PC-3 (cell line): ENCODE results near the gene DERL3. TPM values are rescaled to one million over a fixed set of nuclear protein-coding genes. Genes with fewer than 3 reads are reported as not detected.

Experiments used
- ATAC-seq: fragments of 200-7000 bp; cut with Tn5 transposase; 2 replicates; pipeline ENCODE4 v1.9.1; 2020; ENCODE audit warnings: mild to moderate bottlenecking, moderate library complexity
- BruUV-seq: library from RNA; stranded (reverse); fragments of 400-500 nt; replicated peaks from 2 replicates; lab custom pipeline; 2021; lab: Mats Ljungman, UMichigan
- CTCF ChIA-PET: fragments of 300-600 bp; sonication (Branson Sonifier 250); formaldehyde crosslinking; loops from one replicate; lab custom pipeline; 2022; ENCODE audit warnings: antibody characterized with exemption; lab: Charles Lee
- POLR2A ChIA-PET: fragments of 300-600 bp; sonication (Branson Sonifier 250); formaldehyde crosslinking; loops from one replicate; lab custom pipeline; 2022; ENCODE audit warnings: antibody characterized with exemption; ENCODE audit not compliant: unreplicated experiment; lab: Charles Lee
- DNase-seq: peaks from one replicate; pipeline ENCODE4 v3.0.0-alpha.2; 2015
- H2AFZ ChIP-seq: fragments of 300-600 bp; sonication (generic); 2 replicates; pipeline ENCODE4 v1.6.0; 2016; ENCODE audit warnings: antibody characterized with exemption, low read length
- H3F3A ChIP-seq: fragments of 300-600 bp; sonication (generic); one replicate; pipeline ENCODE4 v1.6.0; 2017; ENCODE audit warnings: antibody characterized with exemption, low read length, control low read depth, mild to moderate bottlenecking; ENCODE audit not compliant: unreplicated experiment
- H3K27ac ChIP-seq: fragments of 300-600 bp; sonication (generic); 2 replicates; pipeline ENCODE4 v1.5.1; 2016; ENCODE audit warnings: mild to moderate bottlenecking, low read length
- H3K27me3 ChIP-seq: fragments of 300-600 bp; sonication (generic); 2 replicates; pipeline ENCODE4 v1.6.1; 2016; ENCODE audit warnings: low read length, mixed read lengths
- H3K36me3 ChIP-seq: fragments of 300-600 bp; sonication (generic); 2 replicates; pipeline ENCODE4 v1.6.1; 2016; ENCODE audit warnings: low read depth, mixed run types, low read length, mixed read lengths
- H3K4me1 ChIP-seq: fragments of 300-600 bp; sonication (generic); 2 replicates; pipeline ENCODE4 v1.5.1; 2016; ENCODE audit warnings: low read length; ENCODE audit not compliant: insufficient read depth
- H3K4me2 ChIP-seq: fragments of 300-600 bp; sonication (generic); 2 replicates; pipeline ENCODE4 v1.6.0; 2016; ENCODE audit warnings: low read length
- H3K4me3 ChIP-seq: fragments of 300-600 bp; sonication (generic); 2 replicates; pipeline ENCODE4 v1.5.1; 2016; ENCODE audit warnings: mild to moderate bottlenecking, low read length, mixed read lengths
- H3K79me2 ChIP-seq: fragments of 300-600 bp; sonication (generic); 2 replicates; pipeline ENCODE4 v1.6.1; 2017; ENCODE audit warnings: low read length, mixed read lengths
- H3K9ac ChIP-seq: fragments of 300-600 bp; sonication (generic); 2 replicates; pipeline ENCODE4 v1.6.0; 2016; ENCODE audit warnings: mild to moderate bottlenecking, low read length
- H3K9me2 ChIP-seq: fragments of 300-600 bp; sonication (generic); replicated peaks from 2 replicates; pipeline ENCODE4 v1.6.1; 2016; ENCODE audit warnings: mixed run types, low read length, mixed read lengths
- H3K9me3 ChIP-seq: fragments of 300-600 bp; sonication (generic); 2 replicates; pipeline ENCODE4 v1.6.1; 2016; ENCODE audit warnings: low read length, mixed read lengths
- H4K20me1 ChIP-seq: fragments of 300-600 bp; sonication (generic); 2 replicates; pipeline ENCODE4 v1.6.1; 2016; ENCODE audit warnings: low read length, mixed read lengths
- EZH2 ChIP-seq: fragments of 300-600 bp; sonication (generic); IDR thresholded peaks from one replicate; pipeline ENCODE4 v1.6.1; 2017; ENCODE audit warnings: antibody characterized with exemption, mild to moderate bottlenecking, low read length; ENCODE audit not compliant: unreplicated experiment
- EZH2phosphoT487 ChIP-seq: fragments of 300-600 bp; sonication (generic); IDR thresholded peaks from 2 replicates; pipeline ENCODE4 v1.6.1; 2018; ENCODE audit warnings: mild to moderate bottlenecking, antibody characterized with exemption, low read length, borderline replicate concordance
- intact Hi-C: fragments of 100-400 bp; cut with micrococcal nuclease; formaldehyde crosslinking; loops from 2 replicates; pipeline ENCODE4 v1.9.0; 2023
- total RNA-seq: library from RNA; depleted of rRNA; stranded (reverse); fragments of >200 nt; gene quantifications from 2 replicates; pipeline ENCODE4 v1.2.3, GENCODE V29; 2014
- TF ChIP-seq, protein P1 (sequence below): fragments of 300-600 bp; sonication (generic); conservative IDR thresholded peaks from 2 replicates; pipeline ENCODE4 v1.5.1; 2017; ENCODE audit warnings: antibody characterized with exemption, low read depth, mild to moderate bottlenecking, low read length

Gene DERL3
- total RNA-seq, 1 experiment from 2014 or later, result not detected

GRCh38 chr22:23822101-23822671 is 16.6 kb downstream of the DERL3 start:
- Histone ChIP-seq H3K9ac (no peak overlapping the region), H3K4me1 (no peaks in the 10 kb centered on the region), H3K36me3 (peaks cover 10% of the 10 kb centered on the region; the same call in 1 of the 2 replicates), H3K4me2 (no peak overlapping the region), H3F3A (no peaks in the 10 kb centered on the region), H3K27me3 (no peaks in the 10 kb centered on the region), H3K27ac (no peak overlapping the region), H3K9me3 (no peaks in the 10 kb centered on the region), H4K20me1 (no peaks in the 10 kb centered on the region), H2AFZ (no peak overlapping the region), H3K9me2 (no peaks in the 10 kb centered on the region), H3K4me3 (no peak overlapping the region), H3K79me2 (no peaks in the 10 kb centered on the region)
- BruUV-seq, result no TSS peak
- CTCF ChIA-PET, result no interaction called here
- intact Hi-C loops, result no loop called here
- POLR2A ChIA-PET, result interaction anchor here (0.6 to 0.7 kb wide), 2 partner anchors 165 to 455 kb away, joined by 3 read pairs; no protein-coding TSS in a partner anchor
- ATAC-seq (no peak), DNase-seq (no peak)
- TF ChIP-seq, protein P1, sequence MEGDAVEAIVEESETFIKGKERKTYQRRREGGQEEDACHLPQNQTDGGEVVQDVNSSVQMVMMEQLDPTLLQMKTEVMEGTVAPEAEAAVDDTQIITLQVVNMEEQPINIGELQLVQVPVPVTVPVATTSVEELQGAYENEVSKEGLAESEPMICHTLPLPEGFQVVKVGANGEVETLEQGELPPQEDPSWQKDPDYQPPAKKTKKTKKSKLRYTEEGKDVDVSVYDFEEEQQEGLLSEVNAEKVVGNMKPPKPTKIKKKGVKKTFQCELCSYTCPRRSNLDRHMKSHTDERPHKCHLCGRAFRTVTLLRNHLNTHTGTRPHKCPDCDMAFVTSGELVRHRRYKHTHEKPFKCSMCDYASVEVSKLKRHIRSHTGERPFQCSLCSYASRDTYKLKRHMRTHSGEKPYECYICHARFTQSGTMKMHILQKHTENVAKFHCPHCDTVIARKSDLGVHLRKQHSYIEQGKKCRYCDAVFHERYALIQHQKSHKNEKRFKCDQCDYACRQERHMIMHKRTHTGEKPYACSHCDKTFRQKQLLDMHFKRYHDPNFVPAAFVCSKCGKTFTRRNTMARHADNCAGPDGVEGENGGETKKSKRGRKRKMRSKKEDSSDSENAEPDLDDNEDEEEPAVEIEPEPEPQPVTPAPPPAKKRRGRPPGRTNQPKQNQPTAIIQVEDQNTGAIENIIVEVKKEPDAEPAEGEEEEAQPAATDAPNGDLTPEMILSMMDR, result no peak
- TF ChIP-seq EZH2phosphoT487 (no peak), EZH2 (no peak)

GRCh38 chr22:23820748-23821211 is 18.0 kb downstream of the DERL3 start:
- H3K9me2 ChIP-seq, result no peaks in the 10 kb centered on the region
- TF ChIP-seq, protein P1, result no peak
- TF ChIP-seq EZH2, result no peak
- TF ChIP-seq EZH2phosphoT487, result no peak
- no peaks in the 10 kb centered on the region for H4K20me1 ChIP-seq
- no peak for ATAC-seq
- H3K4me1 ChIP-seq, result no peaks in the 10 kb centered on the region
- H3F3A ChIP-seq, result no peaks in the 10 kb centered on the region
- no peaks in the 10 kb centered on the region for H3K9me3 ChIP-seq
- H2AFZ ChIP-seq, result no peak overlapping the region
- H3K9ac ChIP-seq, result no peak overlapping the region
- ChIA-PET CTCF (no interaction called here), POLR2A (no interaction called here)
- intact Hi-C loops, result no loop called here
- no TSS peak for BruUV-seq
- no peak overlapping the region for H3K27ac ChIP-seq
- no peak overlapping the region for H3K4me2 ChIP-seq
- no peak overlapping the region for H3K4me3 ChIP-seq
- no peaks in the 10 kb centered on the region for H3K27me3 ChIP-seq
- peaks cover 10% of the 10 kb centered on the region; the same call in 1 of the 2 replicates for H3K36me3 ChIP-seq
- DNase-seq, result no peak
- no peaks in the 10 kb centered on the region for H3K79me2 ChIP-seq

- CTCF ChIA-PET, result no interaction called here
- no peaks in the 10 kb centered on the region; the same call in 1 of the 2 replicates for H3K36me3 ChIP-seq
Observed at GRCh38 chr22:23818541-23818940, 20.3 kb downstream of the DERL3 start.

More at GRCh38 chr22:23818541-23818940, 20.3 kb downstream of the DERL3 start:
- Histone ChIP-seq H3K9me3 (no peaks in the 10 kb centered on the region), H3K79me2 (no peaks in the 10 kb centered on the region), H3K4me1 (no peaks in the 10 kb centered on the region), H3K27me3 (no peaks in the 10 kb centered on the region), H4K20me1 (no peaks in the 10 kb centered on the region), H3K9me2 (no peaks in the 10 kb centered on the region), H3K4me3 (no peak overlapping the region), H3K9ac (no peak overlapping the region), H3K27ac (no peak overlapping the region), H3K4me2 (no peak overlapping the region), H3F3A (no peaks in the 10 kb centered on the region), H2AFZ (no peak overlapping the region)
- no TSS peak for BruUV-seq
- POLR2A ChIA-PET, result no interaction called here
- DNase-seq, result no peak
- intact Hi-C loops, result no loop called here
- ATAC-seq, result no peak
- TF ChIP-seq EZH2, result no peak
- TF ChIP-seq, protein P1, result no peak
- TF ChIP-seq EZH2phosphoT487, result no peak
